Ovary (tissue), 10 donors: ENCODE data around the gene KCNN2. TPM values are rescaled to one million over a fixed set of nuclear protein-coding genes. Genes with fewer than 3 reads are reported as not detected.

Source experiments
- DNase-seq, 5 donors: peaks; one replicate each; pipeline ENCODE4 v3.0.0-alpha.2; 2019 to 2020
- H3K27ac ChIP-seq, 2 donors: fragments of 200-600 bp; one replicate each; pipeline versions ENCODE4 v1.5.1 to v1.8.0; 2019 to 2022
- H3K27me3 ChIP-seq: fragments of 200-600 bp; one replicate; pipeline ENCODE4 v1.8.0; 2022
- H3K36me3 ChIP-seq: fragments of 200-600 bp; sonication (generic); one replicate; pipeline ENCODE4 v1.5.1; 2019
- H3K4me1 ChIP-seq: one replicate; pipeline ENCODE4 v1.8.1; 2013; ENCODE audit warnings: mild to moderate bottlenecking, moderate library complexity; ENCODE audit not compliant: insufficient read depth
- H3K4me3 ChIP-seq: fragments of 200-600 bp; sonication (generic); one replicate; pipeline ENCODE4 v1.5.1; 2017
- H3K9me3 ChIP-seq, 2 donors: fragments of 200-600 bp in 1 of 2; sonication (generic) in 1 of 2; one replicate each; pipeline versions ENCODE4 v1.5.1 to v1.8.1; 2013 to 2019; ENCODE audit warnings: mild to moderate bottlenecking in 1 of 2, moderate library complexity in 1 of 2
- EP300 ChIP-seq: sonication (generic); formaldehyde crosslinking; IDR thresholded peaks from one replicate; pipeline ENCODE4 v1.6.1; 2017; ENCODE audit warnings: antibody characterized with exemption
- POLR2A ChIP-seq: fragments of 450-650 bp; IDR thresholded peaks from one replicate; pipeline ENCODE4 v1.6.1; 2017; ENCODE audit warnings: antibody characterized with exemption, mild to moderate bottlenecking, moderate library complexity
- WGBS, 3 donors: extraction: QIAGEN DNeasy Blood & Tissue Kit in 1 of 3; methylation state at CpG; one replicate each; pipeline versions ENCODE4 v1.1.5 to v1.1.7; 2013 to 2017; 5-methylcytosine and 5-hydroxymethylcytosine counted together
- intact Hi-C, 4 donors: fragments of 100-400 bp; cut with DNase I; formaldehyde crosslinking; loops; one replicate each; pipeline versions ENCODE4 v1.11.0 to v1.15.1; 2022 to 2023
- long read RNA-seq, 3 donors: library from polyadenylated mRNA in 2 of 3; unstranded in 2 of 3; transcript quantifications; one replicate each; pipeline ENCODE4 v2.0.0 and lab custom pipeline, GENCODE V29; 2021 to 2026
- polyA plus RNA-seq, 2 donors: library from polyadenylated mRNA; stranded (reverse); fragments of 200-250 nt in 1 of 2; fragments of 350-450 nt in 1 of 2; fragmentation: Illumina TruSeq in 1 of 2; extraction: RNeasy Lipid Tissue Mini Kit (QIAGEN cat#74804) in 1 of 2; gene quantifications; one replicate each; pipeline ENCODE4 v1.2.3, GENCODE V29; 2013 to 2014
- total RNA-seq, 7 donors: library from RNA; depleted of rRNA in 2 of 7; stranded (reverse); fragments of >200 nt in 2 of 7; fragmentation: NEBNext Ultra II Directional in 3 of 7; extraction: Animal tissue kit (Norgen Biotek cat#: 25700) in 3 of 7; gene quantifications; one replicate each; pipeline versions ENCODE4 v1.1.0 to v1.2.4, GENCODE V29; 2016 to 2023
- TF ChIP-seq, protein P1 (sequence below), 3 donors: fragments of 450-650 bp in 2 of 3; fragments of 200-600 bp in 1 of 3; IDR thresholded peaks; one replicate each; pipeline versions ENCODE4 v1.5.1 to v1.8.0; 2016 to 2022; ENCODE audit warnings: antibody characterized with exemption in 3 of 3, mild to moderate bottlenecking in 1 of 3
- donor health status: DM: no; HTN: no; CAD: no; lungs with moderate emphysema.
- donor health status: DM: no; HTN: no; CAD: no.
- donor health status: Bipolar disorder and iron deficiency.
- donor health status: DM: yes; HTN: yes; CAD: no.
- donor health status: DM: no; HTN: no; CAD: no.
- donor health status: DM: yes; HTN: yes; CAD: no.

KCNN2 gene
- 1 to 10 TPM in 3 of 7 donors, under 1 TPM in 4; 0.48 to 1.6 (median 0.96) TPM for total RNA-seq
- 1 to 10 TPM in 1 of 2 donors, under 1 TPM in 1; 0.68 to 1.5 TPM for polyA plus RNA-seq
- long read RNA-seq, donor 1, partial matches to known transcripts, result 1 of 1 reads
- long read RNA-seq, donor 1, other reads (novel, unspliced or antisense), result 0 of 1 reads
- long read RNA-seq, donor 2, result 0 reads
- long read RNA-seq, donor 3, partial matches to known transcripts, result 0 of 3 reads
- long read RNA-seq, donor 3, other reads (novel, unspliced or antisense), result 2 of 3 reads

DNA sequence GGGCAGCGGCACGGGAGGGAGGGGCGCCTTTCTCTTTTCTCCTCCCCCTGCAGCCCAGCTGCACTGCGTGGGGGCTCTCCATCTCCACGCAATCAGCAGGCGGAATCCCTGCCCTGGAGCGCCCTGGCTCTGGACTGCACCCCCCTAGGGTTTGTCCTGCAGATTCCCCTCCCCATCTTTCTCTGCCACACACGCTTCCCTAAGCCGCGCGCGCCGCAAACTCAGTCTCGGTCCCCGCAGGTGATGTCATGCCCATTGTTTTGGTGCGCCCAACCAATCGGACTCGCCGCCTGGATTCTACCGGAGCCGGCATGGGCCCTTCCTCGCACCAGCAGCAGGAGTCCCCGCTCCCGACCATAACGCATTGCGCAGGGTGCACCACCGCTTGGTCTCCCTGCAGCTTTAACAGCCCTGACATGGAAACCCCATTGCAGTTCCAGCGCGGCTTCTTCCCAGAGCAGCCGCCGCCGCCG lies at the start of gene KCNN2:
Gene KCNN2 (plus strand): TSS at position 347 of the 473 bp plus-strand sequence. CDS start 70 bp downstream, at position 417.
- Histone ChIP-seq H3K4me3 (peak within 1 kb of the TSS; percentile 37), H3K9me3 (no peaks in the 10 kb centered on the region), H3K36me3 (no peaks in the 10 kb centered on the region), H3K27ac (no peak within 1 kb of the TSS), H3K4me1 (peaks cover 3% of the 10 kb centered on the region), H3K27me3 (no peaks in the 10 kb centered on the region)
- 0 to 1% (median 1%) methylated on average over 27 to 33 of the region's 33 CpGs for WGBS, 3 donors
- peak; percentile 42 to 80 (median 71) for DNase-seq
- TF ChIP-seq EP300, result no peak
- TF ChIP-seq, protein P1, sequence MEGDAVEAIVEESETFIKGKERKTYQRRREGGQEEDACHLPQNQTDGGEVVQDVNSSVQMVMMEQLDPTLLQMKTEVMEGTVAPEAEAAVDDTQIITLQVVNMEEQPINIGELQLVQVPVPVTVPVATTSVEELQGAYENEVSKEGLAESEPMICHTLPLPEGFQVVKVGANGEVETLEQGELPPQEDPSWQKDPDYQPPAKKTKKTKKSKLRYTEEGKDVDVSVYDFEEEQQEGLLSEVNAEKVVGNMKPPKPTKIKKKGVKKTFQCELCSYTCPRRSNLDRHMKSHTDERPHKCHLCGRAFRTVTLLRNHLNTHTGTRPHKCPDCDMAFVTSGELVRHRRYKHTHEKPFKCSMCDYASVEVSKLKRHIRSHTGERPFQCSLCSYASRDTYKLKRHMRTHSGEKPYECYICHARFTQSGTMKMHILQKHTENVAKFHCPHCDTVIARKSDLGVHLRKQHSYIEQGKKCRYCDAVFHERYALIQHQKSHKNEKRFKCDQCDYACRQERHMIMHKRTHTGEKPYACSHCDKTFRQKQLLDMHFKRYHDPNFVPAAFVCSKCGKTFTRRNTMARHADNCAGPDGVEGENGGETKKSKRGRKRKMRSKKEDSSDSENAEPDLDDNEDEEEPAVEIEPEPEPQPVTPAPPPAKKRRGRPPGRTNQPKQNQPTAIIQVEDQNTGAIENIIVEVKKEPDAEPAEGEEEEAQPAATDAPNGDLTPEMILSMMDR (IDR thresholded peaks at IDR 0.05), result no peak
- no peak for TF ChIP-seq POLR2A
- intact Hi-C loops, result no loop called here

DNA sequence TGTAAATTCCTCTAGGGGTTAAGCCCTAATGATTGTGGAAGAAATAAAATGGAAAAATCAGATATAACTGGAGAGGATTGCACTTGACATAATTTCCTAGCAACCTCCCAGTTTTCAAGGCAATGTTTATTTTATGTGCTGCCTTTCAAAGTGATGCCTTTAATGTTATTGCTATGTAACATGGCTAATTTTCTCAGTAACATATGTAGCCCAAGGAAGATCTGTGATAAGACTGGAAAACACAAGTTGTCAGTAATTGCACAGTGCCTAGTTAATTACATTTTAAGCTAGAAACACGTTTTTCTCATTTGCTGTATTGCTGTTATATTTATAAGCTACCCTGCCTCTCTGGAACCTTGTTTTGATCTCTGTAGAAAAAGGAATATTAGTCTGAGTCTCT lies 49.2 kb upstream of the KCNN2 start:
- WGBS, 3 donors, result 13 to 33% (median 21%) methylated on average over 1 of the region's 1 CpG
- TF ChIP-seq, protein P1 (IDR thresholded peaks at IDR 0.05), result no peak
- TF ChIP-seq EP300 (no peak), POLR2A (no peak)
- H3K4me1 ChIP-seq, result no peaks in the 10 kb centered on the region

DNA sequence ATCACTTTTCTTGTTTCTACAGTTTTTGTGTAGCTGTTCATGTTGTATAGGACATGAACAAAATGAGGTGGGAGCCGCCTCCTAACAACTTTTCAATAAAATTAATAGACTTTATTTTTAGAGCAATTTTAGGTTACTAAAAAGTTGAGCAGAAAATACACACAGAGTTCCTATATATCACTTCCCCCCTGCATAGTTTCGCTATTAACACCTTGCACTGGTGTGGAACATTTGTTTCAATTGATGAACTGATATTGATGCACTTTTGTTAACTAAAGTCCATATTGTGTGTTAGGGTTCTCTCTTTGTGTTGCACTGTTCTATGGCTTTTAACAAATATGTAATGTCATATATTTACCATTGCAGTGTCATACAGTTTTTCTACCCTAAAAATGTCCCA lies 47.8 kb upstream of the KCNN2 start:
- TF ChIP-seq POLR2A, result no peak
- TF ChIP-seq, protein P1 (IDR thresholded peaks at IDR 0.05), result no peak
- no peak for TF ChIP-seq EP300
- Histone ChIP-seq H3K9me3 (no peaks in the 10 kb centered on the region), H3K36me3 (no peaks in the 10 kb centered on the region), H3K4me1 (no peaks in the 10 kb centered on the region), H3K27ac (no peak overlapping the region), H3K27me3 (no peaks in the 10 kb centered on the region), H3K4me3 (no peak overlapping the region)
- intact Hi-C loops, result no loop called here
- 93 to 94% (median 93%) methylated on average over 2 of the region's 2 CpGs for WGBS, 3 donors
- DNase-seq, result no peak

More for the DNA sequence above, 49.2 kb upstream of the KCNN2 start:
- intact Hi-C loops, result no loop called here
- H3K4me3 ChIP-seq, result no peak overlapping the region
- H3K36me3 ChIP-seq, result no peaks in the 10 kb centered on the region
- no peak overlapping the region for H3K27ac ChIP-seq
- no peaks in the 10 kb centered on the region for H3K9me3 ChIP-seq
- DNase-seq, result no peak
- H3K27me3 ChIP-seq, result no peaks in the 10 kb centered on the region

DNA sequence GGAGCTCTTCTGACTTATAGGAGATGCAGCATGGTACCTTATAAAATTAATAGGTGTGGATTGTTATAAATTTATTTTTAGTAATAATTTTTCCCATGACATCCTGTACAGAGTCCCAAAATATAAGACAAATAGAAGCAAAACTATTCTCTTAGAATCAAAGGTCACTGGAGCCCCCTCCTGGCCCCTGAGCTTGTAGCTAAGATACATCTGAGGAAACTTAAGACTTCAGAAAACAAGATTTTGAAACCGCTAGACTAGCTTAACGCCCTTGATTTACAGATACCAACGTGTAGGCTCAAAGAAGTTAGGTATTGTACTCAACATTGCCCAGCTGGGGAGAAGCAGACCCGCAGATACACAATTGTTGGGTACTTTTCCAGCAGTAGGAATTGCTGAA lies 45.7 kb upstream of the KCNN2 start:
- WGBS, 3 donors, result 36 to 54% (median 40%) methylated on average over 4 of the region's 4 CpGs
- Histone ChIP-seq H3K4me1 (no peaks in the 10 kb centered on the region), H3K36me3 (no peaks in the 10 kb centered on the region), H3K27me3 (no peaks in the 10 kb centered on the region), H3K27ac (no peak overlapping the region), H3K9me3 (no peaks in the 10 kb centered on the region), H3K4me3 (no peak overlapping the region)
- TF ChIP-seq EP300 (no peak), POLR2A (no peak)
- TF ChIP-seq, protein P1 (IDR thresholded peaks at IDR 0.05), result no peak
- no peak for DNase-seq
- intact Hi-C loops, result no loop called here
